Measurements from ENCODE around the gene BAHCC1. TPM values are rescaled to one million over a fixed set of nuclear protein-coding genes. Genes with fewer than 3 reads are reported as not detected.
"Not testable (repeated sequence)": the region's sequence is repeated elsewhere in the genome, so short reads cannot be mapped to it uniquely, and the experiment has no call there.

Gene BAHCC1
- total RNA-seq, 1 donor from 2014 or later = 23.7 TPM

DNA sequence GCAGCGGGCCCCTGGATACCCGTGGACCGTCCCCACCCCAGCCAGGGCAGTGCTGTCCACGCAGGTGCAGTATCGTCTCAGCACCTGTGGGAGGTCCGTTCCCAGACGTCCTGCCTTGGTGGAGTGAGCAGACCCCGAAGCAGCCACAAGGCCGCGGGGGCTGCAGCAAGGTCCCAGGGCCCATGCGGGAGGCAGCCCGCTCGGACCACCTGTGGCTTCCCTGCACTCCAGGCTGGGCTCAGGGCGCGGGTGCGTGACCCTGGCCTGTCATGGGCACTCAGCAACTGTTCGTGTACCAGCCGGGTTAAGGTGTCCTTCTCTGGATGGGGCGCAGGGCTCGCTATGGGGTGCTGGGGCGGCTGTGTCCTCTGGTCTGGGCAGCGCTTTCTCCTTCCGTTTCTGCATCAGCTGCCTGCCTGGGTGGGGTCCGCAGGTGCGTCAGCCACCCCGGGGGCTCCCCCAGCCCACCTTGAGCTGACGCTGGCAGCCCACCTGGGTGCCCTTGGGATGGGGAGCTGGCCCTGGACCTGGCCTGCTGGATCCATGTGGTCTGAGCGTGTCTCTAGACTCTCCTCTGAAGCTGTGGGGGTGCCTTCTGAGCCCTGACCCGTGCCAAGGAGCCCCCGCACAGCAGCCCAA lies 18.4 kb downstream of the BAHCC1 start:
- no peak for DNase-seq (ENCODE audit: low spot score)

DNA sequence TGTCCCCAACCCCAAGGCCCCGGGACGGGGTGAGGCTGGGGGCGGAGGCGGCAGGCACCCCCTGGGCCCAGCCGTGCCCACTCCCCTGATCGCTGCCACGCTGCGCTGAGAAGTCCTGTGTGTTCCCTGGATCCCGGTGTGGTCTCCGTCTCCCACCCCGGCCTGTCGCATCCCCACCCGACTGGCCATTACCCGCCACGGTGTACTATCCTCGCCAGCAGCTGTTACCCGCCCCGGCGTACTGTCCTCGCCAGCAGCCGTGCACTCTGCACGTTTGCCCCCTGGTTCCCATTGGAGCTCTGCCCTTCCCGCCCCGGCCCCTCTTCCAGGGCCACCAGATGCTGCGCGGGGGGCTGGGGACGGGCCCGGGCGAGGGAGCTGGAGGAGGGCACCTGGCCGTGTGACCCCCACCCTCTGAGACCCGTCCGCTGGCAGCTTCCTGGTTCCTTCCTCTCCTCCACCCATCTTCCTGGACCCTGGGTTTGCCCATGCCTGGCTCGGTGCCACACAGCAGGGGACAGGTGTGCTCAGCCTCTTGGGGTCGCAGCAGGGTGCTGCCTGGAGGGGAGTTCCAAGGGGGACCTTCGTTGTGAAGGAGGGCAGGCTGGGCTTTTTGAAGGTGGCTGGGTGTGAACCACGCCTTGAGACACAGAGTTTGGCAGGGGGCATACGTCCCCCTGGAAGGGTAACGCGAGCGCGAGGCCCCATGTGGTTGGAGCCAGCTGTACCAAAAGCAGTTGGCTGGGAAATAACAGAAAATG lies 19.7 kb downstream of the BAHCC1 start:
- no peak for DNase-seq (ENCODE audit: low spot score)

DNA sequence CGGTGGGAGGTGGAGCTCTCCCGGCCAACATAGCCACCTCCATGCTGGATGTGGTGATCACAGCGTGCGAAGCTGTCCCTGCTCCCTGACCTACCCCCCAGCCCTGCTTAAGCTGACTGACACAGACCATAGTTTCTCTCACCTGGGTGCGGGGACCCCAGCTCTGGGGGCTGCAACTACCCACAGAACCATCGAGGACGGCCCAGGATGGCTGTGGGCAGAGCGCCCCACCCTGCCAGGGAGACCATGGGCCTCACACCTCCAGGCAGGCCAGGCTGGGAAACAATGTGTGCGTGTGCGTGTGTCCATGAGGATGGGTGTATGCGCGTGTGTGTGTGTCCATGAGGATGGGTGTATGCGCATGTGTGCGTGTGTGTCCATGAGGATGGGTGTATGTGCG lies 20.4 kb downstream of the BAHCC1 start:
- DNase-seq (ENCODE audit: low spot score) = no peak

DNA sequence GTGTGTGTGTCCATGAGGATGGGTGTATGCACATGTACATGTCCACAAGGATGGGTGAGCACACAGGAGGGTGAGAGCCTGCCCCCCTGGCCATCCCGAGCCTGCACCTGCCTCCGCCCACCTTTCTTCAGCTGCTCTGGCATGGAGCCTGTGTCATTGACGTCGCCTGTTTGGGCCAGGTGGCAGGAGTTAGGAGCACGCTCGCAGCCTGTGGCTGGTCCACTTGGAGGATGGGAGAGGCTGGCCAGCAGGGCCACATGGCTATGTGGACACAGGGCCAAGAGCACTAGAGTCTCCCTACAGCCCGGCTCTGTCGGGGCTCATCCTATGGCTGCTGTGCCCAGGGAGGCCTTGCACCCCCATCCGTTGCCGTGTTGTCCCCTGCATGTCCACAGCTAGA lies 21.4 kb downstream of the BAHCC1 start:
- DNase-seq (ENCODE audit: low spot score) = no peak

DNA sequence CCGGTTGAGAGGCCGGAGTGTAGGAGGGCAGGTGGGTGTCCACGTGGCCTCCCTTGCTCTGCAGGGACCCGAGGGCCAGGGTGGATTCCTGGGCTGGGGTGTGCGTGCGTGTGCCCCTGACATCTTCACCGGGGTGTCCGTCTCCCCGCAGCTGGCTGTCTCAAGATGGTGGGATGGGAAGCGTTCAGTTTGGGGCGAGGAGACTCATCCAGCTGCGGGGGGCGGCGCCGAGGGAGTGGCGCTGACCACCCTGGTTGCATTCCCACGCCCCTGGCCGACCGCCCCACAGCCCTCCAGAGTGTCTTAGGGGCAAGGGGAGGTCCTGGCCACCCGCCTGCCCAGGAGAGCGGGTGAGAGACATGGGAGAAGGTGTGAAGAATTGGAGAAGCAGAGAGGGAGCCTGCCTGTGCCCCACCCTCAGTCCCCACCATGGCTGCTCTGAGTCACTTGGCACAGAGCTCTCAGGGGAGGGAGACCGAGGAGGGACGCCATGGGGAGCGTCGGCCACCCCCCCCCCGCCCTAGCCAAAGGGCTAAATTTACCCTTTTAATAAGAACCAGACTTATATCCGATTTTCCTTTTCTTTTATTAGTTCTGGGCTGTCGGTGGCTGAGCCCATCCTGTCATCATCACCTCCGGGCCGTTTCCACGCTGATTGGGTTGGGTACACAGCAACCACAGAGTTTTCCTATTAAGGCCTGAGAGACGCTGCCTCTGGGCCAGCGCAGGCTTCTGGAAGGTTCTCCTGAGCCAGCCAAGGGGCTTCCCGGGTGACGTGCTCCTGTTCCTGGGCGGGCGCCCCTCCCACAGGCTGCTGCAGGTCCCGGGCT lies 22.0 kb downstream of the BAHCC1 start:
- no peak for DNase-seq (ENCODE audit: low spot score)

DNA sequence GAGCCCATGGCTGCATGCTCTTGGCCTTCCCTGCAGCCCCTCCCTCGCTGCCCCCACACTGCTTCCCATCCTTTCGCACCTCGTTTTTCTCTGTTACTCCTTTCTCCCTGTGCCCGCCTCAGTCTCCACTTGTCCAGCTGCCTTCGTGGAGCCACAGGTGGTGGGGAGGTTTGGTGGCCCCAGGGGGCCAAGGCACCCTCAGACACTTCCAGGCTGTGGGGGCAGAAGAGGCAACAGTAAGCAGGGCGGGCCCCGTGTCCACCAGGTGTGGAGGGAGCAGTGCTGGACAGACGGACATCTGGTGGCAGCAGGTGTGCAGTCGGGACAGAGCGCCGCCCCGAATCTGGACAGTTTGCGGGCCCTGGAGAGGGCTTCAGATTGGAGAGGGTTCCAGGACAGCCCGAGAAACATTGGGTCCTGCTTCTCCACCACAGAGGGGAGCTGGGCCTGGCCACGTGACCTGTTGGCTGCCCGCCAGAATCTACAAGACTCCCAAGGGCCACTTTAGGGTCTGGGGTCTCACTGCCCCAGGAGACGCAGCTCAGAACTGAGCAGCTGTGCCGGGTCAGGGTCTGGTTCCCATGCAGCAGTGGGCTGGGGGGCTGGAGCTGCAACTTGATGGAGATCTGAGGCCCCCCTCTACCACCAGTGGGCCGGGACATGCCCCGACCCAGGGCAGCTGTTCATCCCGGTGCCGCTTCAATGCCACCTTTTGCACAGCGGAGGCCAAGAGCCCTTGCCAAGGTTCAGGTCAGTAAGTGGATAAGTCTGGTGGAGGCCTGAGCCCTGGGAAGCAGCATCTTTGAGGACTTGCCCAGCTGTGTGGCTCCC lies 22.8 kb downstream of the BAHCC1 start:
- no peak for DNase-seq (ENCODE audit: low spot score)

DNA sequence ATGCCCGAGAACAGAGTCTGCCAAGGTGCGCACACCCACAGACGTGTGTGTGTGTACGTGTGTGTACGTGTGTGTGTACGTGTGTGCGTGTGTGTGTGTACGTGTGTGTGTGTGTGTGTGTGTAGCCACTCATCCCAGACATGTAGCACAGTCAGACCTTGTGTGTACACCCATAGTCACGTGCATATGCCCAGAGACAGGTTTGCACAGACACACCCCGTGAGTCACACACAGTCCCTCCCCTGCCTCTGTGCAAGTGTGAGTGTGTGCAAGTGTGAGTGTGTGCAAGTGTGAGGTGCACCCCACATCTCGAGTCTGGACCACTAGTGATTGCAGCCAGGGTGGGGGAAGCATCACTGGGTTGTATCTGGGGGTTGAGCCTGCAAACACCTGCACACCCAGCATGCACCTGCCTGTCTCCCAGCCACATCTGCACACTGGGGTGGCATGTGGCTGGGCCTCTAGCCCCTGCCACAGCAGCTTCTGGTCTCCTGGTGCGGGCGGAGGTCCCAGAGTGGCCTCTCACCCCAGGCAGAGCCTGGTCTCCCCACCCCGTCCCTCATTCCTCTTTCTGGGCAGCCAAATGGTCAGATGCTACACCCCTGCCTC lies 23.6 kb downstream of the BAHCC1 start:
- DNase-seq (ENCODE audit: low spot score) = no peak

DNA sequence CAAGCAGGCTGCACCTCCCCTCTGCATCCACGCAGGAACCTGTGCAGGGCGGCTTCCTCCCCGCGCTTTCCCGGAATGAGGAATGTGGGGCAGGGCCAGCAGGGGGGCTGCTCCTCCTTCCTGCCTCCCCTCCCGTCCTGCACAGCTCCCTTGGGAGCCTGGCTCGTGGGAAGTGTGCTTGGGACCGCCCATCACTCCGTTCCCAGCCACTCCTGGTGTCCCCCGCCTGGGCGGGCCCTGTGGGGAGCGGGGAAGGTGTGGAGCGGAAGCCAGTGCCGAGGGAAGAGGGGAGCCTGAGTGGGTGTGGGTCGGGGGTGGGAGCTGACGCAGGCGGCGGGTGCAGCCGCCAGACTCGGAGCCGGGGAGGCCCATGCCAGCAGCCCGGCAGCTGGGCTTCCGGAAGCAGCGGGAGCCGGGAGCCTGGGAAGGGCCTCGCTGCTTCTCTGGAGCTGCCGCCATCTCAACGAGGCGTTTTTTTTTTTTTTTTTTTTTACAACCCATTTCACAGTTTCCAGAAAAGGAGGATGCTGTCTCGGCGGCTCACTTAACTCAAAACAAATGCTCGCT lies 24.1 kb downstream of the BAHCC1 start:
- DNase-seq (ENCODE audit: low spot score) = peak; percentile 88

DNA sequence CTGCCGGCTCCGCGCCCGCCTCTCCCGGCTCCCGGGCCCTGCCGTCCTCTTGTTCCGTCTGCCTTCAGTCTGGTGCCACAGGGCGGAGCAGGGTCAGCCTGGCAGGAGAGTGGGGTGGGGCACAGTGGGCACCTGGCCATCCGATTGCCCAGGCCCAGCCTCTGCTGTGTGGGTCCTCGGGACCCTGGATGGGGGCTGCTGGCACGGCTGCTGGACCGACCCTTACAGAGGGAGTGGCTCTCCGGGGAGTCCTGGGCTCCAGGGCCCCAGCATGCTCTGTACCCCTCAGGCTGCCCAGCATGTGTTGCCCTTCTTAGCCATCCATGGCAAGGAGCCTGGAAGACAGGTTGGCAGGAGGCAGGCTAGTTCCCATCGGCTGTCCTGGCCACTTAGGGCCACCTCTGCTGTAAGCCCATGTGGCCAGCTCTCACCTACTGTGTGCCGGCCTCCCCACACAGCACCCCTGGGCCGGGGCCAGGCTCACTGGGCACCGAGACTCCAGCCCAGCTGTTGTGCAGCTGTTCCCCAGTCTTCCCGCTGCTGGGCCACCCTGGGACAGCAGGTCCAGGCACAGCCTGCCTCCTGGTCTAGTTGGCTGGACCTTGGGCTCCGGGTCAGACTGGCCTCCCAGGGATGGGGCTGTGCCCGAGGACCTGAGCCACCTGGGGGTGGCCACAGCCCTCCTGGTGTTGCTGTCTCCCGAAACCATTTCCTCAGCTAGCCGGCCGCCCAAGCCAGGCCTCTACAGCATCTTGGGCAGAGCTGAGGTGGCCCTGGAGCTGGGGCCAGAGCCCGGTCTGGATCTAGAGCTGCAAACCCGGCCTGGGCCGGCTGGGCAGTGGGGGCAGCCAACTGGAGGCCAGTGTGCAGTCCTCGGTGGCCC lies 24.9 kb downstream of the BAHCC1 start:
- DNase-seq (ENCODE audit: low spot score) = no peak

DNA sequence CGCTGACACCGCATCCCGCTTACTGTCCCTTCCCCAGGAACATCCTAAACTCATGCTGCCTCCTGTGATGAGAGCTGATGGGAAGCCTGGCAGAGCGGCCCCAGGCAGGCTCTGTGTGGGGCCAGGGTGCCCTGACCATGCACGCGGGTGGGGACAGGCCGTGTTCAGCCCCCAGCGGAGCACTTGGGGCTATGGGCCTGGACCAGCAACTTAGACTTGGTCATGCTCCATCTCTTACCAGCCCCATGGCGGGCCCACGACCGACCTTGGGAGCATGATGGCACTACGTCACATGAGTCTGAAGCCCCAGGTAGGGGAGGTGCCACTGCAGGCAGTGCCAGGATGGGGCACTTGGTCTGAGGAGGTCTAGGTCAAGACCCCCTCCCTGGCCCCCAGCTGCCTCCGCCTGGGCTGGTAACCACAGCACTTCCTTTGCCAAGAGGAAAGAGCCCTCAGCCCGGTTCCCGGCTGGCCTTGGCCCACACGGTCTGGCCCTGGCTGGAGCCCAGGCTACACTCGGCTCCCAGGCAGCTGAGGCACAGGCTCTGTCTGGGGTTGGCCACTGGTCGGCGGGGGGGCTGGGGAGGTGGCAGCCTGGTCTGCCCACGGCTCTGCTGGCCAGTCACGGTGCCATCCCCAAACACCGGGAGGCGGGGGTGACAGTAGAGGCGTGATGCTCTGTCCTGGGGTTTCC lies 25.7 kb downstream of the BAHCC1 start:
- no peak for DNase-seq (ENCODE audit: low spot score)

DNA sequence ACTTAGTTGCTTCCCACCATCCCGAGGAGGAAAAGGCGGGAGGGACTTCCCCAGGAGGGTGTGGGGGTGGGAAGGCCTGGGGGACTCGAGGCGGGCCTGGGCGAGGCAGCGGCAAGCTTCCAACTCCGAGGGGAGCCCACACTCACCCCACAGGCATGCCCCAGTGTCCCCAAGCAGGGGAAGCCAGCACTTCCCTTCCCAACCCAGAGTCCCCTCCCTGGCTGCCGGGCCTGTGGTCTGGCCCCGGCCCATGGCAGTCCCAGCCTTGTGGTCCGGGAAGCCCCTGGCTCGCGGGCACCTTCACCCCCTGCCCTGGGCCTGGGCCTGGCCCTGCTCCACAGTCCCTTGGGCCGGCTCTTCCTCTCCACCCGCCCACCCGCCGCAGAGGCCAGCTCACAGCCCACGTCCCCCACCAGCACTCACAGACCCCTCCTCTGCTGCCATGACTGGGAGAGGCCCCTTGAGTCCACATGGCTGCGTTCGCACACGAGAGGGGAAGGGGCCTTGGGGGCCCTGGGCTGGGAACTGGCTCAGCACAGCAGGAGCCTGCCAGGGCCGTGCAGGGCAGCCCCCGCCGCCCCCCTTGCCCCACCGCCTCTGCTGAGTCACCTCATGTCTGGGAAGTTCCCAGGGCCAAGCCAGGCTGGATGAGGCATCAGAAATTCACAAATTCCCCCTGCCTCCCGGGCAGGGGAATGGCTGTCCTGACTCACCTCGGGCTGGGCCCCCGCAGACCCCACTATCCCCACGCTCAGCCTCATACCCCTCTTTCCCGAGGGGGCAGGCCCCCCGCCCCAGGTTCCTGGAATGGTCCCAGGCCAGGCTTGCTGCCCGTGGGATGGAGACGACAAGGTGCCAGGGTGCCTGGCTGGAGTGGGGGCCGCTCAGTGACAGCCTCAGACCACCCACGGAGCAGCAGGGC lies 27.8 kb downstream of the BAHCC1 start:
- DNase-seq (ENCODE audit: low spot score) = peak; percentile 82

DNA sequence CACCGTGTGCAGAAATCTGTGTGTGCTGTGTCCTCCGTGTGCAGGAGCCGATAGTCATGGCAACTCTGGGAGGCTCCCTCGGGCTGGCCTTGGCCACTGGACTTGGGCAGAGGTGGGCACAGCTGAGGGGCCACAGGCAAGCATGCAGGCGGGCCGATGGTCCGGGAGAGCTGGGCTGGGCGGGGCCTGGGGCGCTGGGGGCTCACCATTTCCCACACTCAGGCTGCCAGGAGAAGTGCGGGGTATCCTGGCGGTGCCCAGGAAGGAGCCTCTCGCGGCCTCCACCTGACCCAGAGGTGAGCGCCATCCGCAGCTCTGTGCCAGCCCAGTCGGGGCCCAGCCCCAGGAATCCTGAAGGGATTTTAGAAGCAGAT lies 28.4 kb downstream of the BAHCC1 start:
- no peak for DNase-seq (ENCODE audit: low spot score)

DNA sequence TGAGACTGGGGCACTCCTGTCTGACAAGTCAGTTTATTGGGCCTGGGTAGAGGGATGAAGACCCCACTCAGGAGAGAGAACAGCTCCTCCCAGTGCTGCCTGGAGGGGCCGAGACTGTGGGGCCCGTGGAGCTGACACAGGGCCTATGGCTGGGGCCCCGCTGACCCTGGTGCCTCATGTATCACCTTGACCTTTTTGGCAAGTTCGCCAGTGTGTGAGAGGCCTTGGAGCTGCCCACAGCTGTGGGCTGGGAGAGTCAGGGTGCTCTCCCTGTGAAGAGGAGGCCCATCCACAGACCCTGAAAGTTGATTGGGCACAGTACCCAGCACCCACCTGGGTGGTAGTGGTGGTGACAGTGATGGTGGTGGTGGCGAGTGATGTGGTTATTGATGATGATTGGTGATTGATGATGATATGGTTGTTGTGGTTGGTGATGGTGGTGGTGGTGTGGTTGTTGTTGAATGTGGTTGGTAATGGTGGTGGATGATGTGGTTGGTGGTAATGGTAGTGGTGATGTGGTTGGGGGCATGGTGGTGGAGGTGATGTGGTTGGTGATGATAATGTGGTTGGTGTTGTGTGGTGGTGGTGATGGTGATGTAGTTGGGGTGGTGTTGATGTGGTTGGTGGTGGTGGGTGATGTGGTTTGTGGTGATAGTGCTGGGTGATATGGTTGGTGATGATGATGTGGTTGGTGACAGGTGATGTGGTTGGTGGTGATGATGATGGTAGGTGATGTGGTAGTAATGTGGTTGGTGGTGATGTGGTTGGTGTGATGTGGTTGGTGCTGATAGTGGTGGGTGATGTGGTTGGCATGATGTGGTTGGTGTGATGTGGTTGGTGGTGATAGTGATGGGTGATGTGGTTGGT lies 29.1 kb downstream of the BAHCC1 start:
- no peak for DNase-seq (ENCODE audit: low spot score)

DNA sequence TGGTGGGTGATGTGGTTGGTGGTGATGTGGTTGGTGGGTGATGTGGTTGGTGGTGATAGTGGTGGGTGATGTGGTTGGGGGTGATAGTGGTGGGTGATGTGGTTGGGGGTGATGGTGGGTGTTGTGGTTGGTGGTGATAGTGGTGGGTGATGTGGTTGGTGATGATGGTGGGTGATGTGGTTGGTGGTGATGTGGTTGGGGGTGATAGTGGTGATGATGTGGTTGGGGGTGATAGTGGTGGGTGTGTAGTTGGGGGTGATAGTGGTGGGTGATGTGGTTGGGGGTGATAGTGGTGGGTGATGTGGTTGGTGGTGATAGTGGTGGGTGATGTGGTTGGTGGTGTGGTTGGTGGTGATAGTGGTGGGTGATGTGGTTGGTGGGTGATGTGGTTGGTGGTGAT lies 29.8 kb downstream of the BAHCC1 start:
- DNase-seq (ENCODE audit: low spot score) = not testable (repeated sequence)

DNA sequence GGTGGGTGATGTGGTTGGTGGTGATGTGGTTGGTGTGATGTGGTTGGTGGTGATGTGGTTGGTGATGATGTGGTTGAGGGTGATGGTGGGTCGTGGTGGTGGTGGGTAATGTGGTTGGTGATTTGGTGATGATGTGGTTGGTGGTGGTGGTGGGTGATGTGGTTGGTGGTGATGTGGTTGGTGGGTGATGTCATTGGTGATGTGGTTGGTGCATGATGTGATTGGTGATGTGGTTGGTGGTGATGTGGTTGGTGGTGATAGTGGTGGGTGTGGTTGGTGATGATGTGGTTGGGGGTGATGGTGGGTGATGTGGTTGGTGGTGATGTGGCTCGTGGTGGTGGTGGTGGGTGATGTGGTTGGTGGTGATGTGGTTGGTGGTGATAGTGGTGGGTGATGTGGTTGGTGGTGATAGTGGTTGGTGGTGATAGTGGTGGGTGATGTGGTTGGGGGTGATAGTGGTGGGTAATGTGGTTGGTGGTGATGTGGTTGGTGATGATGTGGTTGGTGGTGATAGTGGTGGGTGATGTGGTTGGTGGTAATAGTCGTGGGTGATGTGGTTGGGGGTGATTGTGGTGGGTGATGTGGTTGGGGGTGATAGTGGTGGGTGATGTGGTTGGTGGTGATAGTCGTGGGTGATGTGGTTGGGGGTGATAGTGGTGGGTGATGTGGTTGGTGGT lies 30.6 kb downstream of the BAHCC1 start:
- DNase-seq (ENCODE audit: low spot score) = not testable (repeated sequence)

DNA sequence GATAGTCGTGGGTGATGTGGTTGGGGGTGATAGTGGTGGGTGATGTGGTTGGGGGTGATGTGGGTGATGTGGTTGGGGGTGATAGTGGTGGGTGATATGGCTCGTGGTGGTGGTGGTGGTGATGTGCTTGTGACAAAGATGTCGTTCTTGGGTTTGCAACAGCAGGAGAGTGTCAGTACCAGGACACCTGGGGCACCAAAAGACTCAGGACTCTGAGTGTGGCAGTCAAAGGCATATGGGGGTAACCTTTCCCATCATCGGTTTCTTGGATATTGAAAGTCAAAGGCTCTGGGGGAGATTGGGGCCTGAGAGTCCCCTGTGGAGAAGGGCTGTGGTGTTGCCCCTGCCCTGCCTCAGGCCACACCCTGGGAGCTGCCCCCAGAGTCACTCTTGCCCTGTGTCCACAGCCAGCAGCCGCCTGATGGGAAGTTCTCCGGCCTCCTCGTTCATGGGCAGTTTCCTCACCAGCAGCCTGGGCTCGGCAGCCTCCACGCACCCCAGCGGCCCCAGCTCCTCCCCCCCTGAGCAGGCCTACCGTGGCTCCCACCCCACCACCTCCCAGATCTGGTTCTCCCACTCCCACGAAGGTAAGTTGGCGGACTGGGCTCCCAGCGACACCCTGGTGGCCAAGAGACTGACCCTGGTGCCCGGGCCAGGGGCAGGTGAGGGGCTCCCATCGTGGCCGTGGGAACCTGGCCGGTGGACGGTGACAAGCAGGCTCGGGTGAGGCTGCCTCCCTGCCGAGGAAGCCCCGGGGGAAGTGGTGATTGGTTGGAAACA lies 31.3 kb downstream of the BAHCC1 start:
- DNase-seq (ENCODE audit: low spot score) = no peak

All from ureter (tissue), 1 donor.